Psoas muscle (tissue), 8 donors: ENCODE data around the gene KRT84. TPM values are rescaled to one million over a fixed set of nuclear protein-coding genes. Genes with fewer than 3 reads are reported as not detected.
A peak's percentile ranks its signal among the peaks of the same experiment; 100 is the strongest.

Experiments
- ATAC-seq, 4 donors: fragments of 200-7000 bp; cut with Tn5 transposase; one replicate each; pipeline ENCODE4 v1.9.1; 2020; ENCODE audit warnings: moderate library complexity in 3 of 4, mild to moderate bottlenecking in 2 of 4
- DNase-seq, 2 donors: peaks; one replicate each; pipeline ENCODE4 v3.0.0-alpha.2; 2020
- H3K27ac ChIP-seq: fragments of 200-600 bp; one replicate; pipeline ENCODE4 v1.8.0; 2022
- H3K27me3 ChIP-seq, 3 donors: fragments of 200-600 bp in 1 of 3; one replicate each; pipeline versions ENCODE4 v1.6.1 to v1.8.0; 2013 to 2022; ENCODE audit warnings: low read length in 2 of 3, mild to moderate bottlenecking in 2 of 3, moderate library complexity in 1 of 3; ENCODE audit not compliant: insufficient read depth in 3 of 3
- H3K36me3 ChIP-seq, 2 donors: fragments of 200-600 bp in 1 of 2; one replicate each; pipeline versions ENCODE4 v1.6.1 to v1.8.0; 2013 to 2022; ENCODE audit warnings: low read depth in 1 of 2, mild to moderate bottlenecking in 1 of 2, moderate library complexity in 1 of 2; ENCODE audit not compliant: insufficient read depth in 1 of 2
- H3K4me1 ChIP-seq: fragments of 200-600 bp; one replicate; pipeline ENCODE4 v1.8.0; 2022
- H3K4me3 ChIP-seq: fragments of 200-600 bp; one replicate; pipeline ENCODE4 v1.8.0; 2022; ENCODE audit warnings: mild to moderate bottlenecking
- H3K9me3 ChIP-seq: fragments of 200-600 bp; one replicate; pipeline ENCODE4 v1.8.0; 2022
- WGBS, 3 donors: extraction: QIAGEN DNeasy Blood & Tissue Kit; methylation state at CpG; one replicate each; pipeline versions ENCODE4 v1.1.6 to v1.1.7; 2013; 5-methylcytosine and 5-hydroxymethylcytosine counted together
- intact Hi-C, 2 donors: fragments of 100-400 bp; cut with DNase I; formaldehyde crosslinking; loops; one replicate each; pipeline versions ENCODE4 v1.11.0 to v1.14.2; 2022
- polyA plus RNA-seq, 3 donors: library from polyadenylated mRNA; stranded (reverse); fragments of 200-250 nt; gene quantifications; one replicate each; pipeline ENCODE4 v1.2.3, GENCODE V29; 2013
- total RNA-seq, 4 donors: library from RNA; stranded (reverse); fragmentation: NEBNext Ultra II Directional in 2 of 4; extraction: Animal tissue kit (Norgen Biotek cat#: 25700) in 2 of 4; gene quantifications; one replicate each; pipeline versions ENCODE4 v1.2.1 to v1.2.4, GENCODE V29; 2021 to 2023
- TF ChIP-seq, protein P1 (sequence below): fragments of 200-600 bp; IDR thresholded peaks from one replicate; pipeline ENCODE4 v1.8.0; 2022; ENCODE audit warnings: antibody characterized with exemption
- donor health status: healthy with polysubstance abuse.
- donor health status: DM: no; HTN: no; CAD: no; lungs with moderate emphysema.
- donor health status: Bipolar disorder and iron deficiency.
- donor health status: healthy.
- donor health status: DM: yes; HTN: yes; CAD: no.
- donor health status: DM: no; HTN: no; CAD: no.
- donor health status: DM: no; HTN: no; CAD: no.
- donor health status: DM: yes; HTN: yes; CAD: no.

Gene KRT84
- total and polyA plus RNA-seq, 7 donors, result not detected

DNA sequence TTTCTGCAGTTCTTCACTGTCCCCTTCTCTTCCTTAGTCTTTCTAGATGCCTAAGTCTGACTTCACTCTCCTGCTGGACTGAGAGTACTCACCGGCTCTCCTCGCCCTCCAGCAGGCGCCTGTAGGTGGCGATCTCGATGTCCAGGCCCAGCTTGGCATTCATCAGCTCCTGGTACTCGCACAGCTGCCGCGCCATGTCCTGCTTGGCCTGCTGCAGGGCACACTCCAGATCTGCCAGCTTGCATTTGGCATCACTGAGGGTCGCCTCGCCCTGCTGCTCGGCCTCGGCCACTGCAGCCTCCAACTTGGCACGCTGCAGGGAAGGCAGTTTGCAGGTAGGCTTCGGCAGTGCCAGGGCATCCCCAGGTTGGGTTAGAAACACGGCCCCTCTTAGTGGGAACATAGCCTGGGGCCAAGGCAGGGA lies 5.2 kb downstream of the KRT84 start:
- intact Hi-C loops, result no loop called here
- 27 to 30% (median 27%) methylated on average over 14 to 15 of the region's 15 CpGs for WGBS, 3 donors
- no peaks in the 10 kb centered on the region for H3K9me3 ChIP-seq
- DNase-seq, result no peak
- H3K36me3 ChIP-seq, result no peaks in the 10 kb centered on the region
- H3K4me3 ChIP-seq, result no peak overlapping the region
- H3K27me3 ChIP-seq, result peaks cover 0 to 5% (median 2%) of the 10 kb centered on the region in 3 donors
- no peaks in the 10 kb centered on the region for H3K4me1 ChIP-seq
- TF ChIP-seq, protein P1, sequence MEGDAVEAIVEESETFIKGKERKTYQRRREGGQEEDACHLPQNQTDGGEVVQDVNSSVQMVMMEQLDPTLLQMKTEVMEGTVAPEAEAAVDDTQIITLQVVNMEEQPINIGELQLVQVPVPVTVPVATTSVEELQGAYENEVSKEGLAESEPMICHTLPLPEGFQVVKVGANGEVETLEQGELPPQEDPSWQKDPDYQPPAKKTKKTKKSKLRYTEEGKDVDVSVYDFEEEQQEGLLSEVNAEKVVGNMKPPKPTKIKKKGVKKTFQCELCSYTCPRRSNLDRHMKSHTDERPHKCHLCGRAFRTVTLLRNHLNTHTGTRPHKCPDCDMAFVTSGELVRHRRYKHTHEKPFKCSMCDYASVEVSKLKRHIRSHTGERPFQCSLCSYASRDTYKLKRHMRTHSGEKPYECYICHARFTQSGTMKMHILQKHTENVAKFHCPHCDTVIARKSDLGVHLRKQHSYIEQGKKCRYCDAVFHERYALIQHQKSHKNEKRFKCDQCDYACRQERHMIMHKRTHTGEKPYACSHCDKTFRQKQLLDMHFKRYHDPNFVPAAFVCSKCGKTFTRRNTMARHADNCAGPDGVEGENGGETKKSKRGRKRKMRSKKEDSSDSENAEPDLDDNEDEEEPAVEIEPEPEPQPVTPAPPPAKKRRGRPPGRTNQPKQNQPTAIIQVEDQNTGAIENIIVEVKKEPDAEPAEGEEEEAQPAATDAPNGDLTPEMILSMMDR, result peak; percentile 17
- ATAC-seq, result peak in 1 of 4 donors; percentile 44
- no peak overlapping the region for H3K27ac ChIP-seq

DNA sequence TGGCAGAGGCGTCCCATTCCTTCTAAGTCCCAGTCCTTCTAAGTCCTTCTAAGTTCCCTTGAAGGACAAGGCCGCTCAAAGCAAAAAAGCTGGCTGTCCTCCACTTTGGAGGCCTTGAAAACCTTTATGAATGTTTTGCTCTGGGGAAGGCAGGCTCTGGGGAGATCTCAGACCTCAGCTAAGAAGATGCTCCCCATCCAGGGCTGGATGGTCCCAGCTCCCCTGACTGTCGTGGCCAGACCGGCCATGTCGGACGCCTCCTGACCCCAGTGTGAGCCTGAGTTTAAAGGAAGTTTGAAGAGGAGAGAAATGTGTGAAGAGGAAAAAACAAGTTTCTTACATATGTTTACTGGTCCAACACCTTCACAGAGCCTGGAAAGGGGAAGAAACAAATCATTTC lies 5.9 kb downstream of the KRT84 start:
- ATAC-seq (no peak), DNase-seq (no peak)
- Histone ChIP-seq H3K36me3 (no peaks in the 10 kb centered on the region), H3K27ac (no peak overlapping the region), H3K4me1 (no peaks in the 10 kb centered on the region), H3K4me3 (no peak overlapping the region), H3K27me3 (peaks cover 0 to 5% (median 2%) of the 10 kb centered on the region in 3 donors), H3K9me3 (no peaks in the 10 kb centered on the region)
- TF ChIP-seq, protein P1, result no peak
- intact Hi-C loops, result loop anchor here (10.0 kb wide), 2 partner anchors 495 to 595 kb away; no protein-coding TSS in a partner anchor
- 87 to 94% (median 92%) methylated on average over 6 of the region's 6 CpGs for WGBS, 3 donors

DNA sequence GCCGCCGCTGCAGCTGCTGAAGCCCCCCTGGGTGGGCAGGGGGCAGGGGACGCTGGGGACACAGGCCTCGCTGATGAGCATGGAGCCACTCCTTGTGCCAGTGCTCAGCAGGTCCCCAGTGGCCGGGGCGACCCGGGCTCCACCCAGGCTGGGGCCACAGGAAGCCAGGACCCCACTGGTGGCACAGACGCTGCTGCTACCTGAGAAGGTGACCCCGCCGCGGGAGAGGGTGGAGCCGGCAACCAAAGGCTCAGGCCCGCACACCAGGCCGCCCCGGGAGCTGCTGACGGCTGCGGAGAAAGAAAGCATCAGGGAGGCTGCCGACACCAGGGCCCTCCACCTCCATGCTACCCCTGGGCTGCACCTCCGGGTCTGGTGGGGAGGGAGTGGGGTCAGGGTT lies 7.4 kb downstream of the KRT84 start:
- H3K36me3 ChIP-seq, result no peaks in the 10 kb centered on the region
- no peaks in the 10 kb centered on the region for H3K4me1 ChIP-seq
- no peak overlapping the region for H3K4me3 ChIP-seq
- H3K27ac ChIP-seq, result no peak overlapping the region
- intact Hi-C loops, result loop anchor here (10.0 kb wide), 2 partner anchors 497 to 597 kb away; no protein-coding TSS in a partner anchor
- DNase-seq (no peak), ATAC-seq (no peak)
- no peaks in the 10 kb centered on the region for H3K9me3 ChIP-seq
- peaks cover 0 to 5% (median 2%) of the 10 kb centered on the region in 3 donors for H3K27me3 ChIP-seq
- 80 to 90% (median 88%) methylated on average over 16 to 19 of the region's 19 CpGs for WGBS, 3 donors
- TF ChIP-seq, protein P1, result no peak

DNA sequence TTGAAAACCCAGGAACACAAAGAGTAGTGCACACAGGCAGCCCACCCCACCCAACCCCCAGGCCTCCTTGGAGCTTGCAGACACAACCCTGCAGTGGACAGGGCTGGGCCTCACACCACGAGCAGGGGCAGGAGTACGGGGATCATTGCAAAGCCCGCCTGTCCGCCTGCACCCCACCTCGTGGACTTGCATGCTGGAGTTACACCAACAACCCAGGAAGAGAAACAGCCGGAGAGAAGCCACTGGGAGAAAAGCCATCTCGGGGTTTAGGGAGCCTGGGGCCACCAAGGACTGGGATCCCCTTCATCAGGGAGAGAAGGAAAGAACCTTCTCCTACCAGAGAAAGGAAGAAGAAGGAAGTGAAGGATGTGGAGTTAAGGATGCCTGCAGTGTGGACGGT lies 8.2 kb downstream of the KRT84 start:
- no peaks in the 10 kb centered on the region for H3K4me1 ChIP-seq
- no peak for ATAC-seq
- 85 to 90% (median 87%) methylated on average over 8 of the region's 8 CpGs for WGBS, 3 donors

More for the DNA sequence above, 8.2 kb downstream of the KRT84 start:
- peaks cover 0 to 5% (median 2%) of the 10 kb centered on the region in 3 donors for H3K27me3 ChIP-seq
- DNase-seq, result no peak
- intact Hi-C loops, result loop anchor here (10.0 kb wide), 2 partner anchors 498 to 598 kb away; no protein-coding TSS in a partner anchor
- TF ChIP-seq, protein P1, result no peak
- H3K9me3 ChIP-seq, result no peaks in the 10 kb centered on the region
- H3K4me3 ChIP-seq, result no peak overlapping the region
- H3K27ac ChIP-seq, result no peak overlapping the region
- no peaks in the 10 kb centered on the region for H3K36me3 ChIP-seq
